HG03521 (cell line): ENCODE results near the gene XPR1.
"Not testable (repeated sequence)": the region's sequence is repeated elsewhere in the genome, so short reads cannot be mapped to it uniquely, and the experiment has no call there.

Experiments used
- ATAC-seq: cut with Tn5 transposase; IDR thresholded peaks from one replicate; pipeline ENCODE4 v1.9.1; 2021; ENCODE audit warnings: mild to moderate bottlenecking, moderate library complexity; ENCODE audit not compliant: unreplicated experiment

XPR1 gene

DNA sequence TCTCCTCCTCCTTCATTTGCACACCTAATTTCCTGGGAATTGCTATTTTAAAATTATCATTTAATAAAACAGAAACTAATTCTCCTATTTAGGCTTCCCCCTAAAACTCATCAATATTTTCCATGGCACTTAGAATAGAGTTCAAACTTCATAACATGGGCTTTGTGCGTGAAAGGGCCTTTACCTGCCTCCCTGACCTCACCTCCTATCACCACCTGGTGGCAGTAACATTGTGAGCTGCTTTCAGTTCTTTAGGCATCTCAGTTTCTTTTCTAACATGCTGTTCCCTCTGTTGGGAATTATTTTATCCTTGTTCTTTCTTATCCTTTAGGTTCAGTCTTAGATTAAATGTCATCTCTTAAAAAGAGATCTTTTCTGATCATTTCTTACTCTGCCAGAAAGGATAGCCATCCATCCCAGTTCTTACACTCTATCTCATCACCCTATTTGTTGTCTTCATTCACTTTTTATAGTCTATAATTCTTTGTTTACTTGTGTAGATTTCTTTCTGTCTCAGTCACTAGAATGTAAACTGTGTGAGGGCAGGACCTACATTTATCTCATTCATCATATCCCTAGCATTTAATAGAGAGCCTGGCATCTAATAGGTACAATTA lies 147.1 kb downstream of the XPR1 start:
- ATAC-seq, result no peak

- no peak for ATAC-seq
Measured at GRCh38 chr1:180779584-180779983, 147.8 kb downstream of the XPR1 start.

- no peak for ATAC-seq
Measured at GRCh38 chr1:180781718-180782117, 149.9 kb downstream of the XPR1 start.

- no peak for ATAC-seq
Measured at GRCh38 chr1:180785291-180785690, 153.5 kb downstream of the XPR1 start.

- no peak for ATAC-seq
Measured at GRCh38 chr1:180785887-180786286, 154.1 kb downstream of the XPR1 start.

GRCh38 chr1:180786624-180787023 lies 154.8 kb downstream of the XPR1 start:
- ATAC-seq, result no peak

DNA sequence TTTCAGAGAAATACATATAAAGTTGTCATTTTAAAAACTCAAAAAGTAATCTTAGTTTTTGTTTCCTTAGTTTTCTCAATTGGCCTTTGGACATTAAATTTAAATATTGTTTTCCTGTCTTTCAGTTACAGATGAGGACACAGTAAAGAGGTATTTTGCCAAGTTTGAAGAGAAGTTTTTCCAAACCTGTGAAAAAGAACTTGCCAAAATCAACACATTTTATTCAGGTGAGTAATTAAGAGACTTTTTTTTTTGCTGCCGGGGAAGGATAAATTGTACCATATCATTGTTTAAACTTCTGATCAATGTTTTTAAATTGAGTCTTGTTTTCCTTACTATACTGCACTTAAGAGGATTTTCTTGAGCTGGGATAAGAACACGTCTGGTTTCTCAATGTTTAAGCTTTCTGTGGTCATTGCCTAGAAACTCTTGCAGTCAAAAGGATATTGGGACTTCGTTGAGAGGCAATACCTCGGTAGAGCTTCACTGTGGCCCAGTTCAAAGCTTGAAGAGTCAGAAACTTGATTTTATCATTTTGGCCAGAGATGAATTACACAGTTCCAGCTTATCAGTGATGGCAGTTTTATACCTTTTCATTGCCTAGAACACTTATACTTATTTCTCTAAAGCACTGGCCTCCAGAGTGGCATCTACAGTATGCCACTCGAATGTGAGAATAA lies 155.9 kb downstream of the XPR1 start:
- ATAC-seq, result no peak

DNA sequence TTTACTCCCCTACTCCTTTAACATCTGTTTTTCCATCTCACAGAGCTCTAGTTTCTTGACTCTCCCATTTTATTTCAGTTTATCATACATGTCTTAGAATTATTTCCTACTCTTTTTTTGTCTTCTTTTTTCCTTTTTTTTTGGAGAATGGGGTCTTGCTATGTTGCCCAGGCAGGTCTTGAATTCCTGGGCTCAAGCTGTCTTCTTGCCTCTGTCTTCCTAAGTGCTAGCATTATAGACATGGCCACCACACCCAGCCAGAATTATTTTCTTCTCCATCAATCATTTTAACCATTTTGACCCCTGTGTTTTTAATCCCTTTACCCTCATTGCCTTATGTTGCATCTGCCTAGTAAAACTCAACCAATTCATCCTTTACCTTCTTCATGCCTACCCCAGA lies 157.6 kb downstream of the XPR1 start:
- ATAC-seq, result no peak

DNA sequence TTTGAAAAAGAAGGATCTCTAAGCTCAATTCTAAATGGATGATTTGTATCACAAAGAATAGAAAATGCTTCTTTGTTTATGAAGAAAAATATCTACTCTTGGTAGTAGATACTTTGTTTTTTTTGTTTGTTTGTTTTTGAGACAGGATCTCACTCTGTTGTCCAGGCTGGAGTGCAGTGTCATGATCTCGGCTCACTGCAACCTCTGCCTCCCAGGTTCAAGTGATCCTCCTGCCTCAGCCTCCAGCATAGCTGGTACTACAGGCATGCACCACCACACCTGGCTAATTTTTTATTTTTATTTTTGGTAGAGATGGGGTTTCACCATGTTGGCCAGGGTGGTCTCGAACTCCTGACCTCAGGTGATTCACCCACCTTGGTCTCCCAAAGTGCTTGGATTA lies 159.3 kb downstream of the XPR1 start:
- not testable (repeated sequence) for ATAC-seq

GRCh38 chr1:180791806-180792205 lies 160.0 kb downstream of the XPR1 start:
- ATAC-seq, result no peak

DNA sequence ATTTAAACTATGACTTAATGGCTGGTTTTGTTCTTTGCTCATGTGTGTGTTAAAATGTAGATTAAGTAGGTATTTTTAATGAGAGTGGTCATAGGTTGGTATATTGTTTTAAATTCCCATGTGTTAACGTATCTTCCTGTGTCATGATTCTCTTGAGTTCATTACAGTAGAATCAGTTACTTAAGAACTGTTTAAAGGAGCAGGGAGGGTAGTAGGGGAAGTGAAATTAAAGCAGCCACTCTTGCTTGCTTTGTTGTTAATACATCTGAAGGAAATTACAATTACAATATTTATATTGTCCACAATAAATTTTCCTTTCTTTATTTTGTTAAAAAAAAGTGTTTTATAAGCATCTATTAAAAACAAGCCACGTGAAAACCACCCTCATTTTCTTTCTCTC lies 161.6 kb downstream of the XPR1 start:
- no peak for ATAC-seq

- no peak for ATAC-seq
Measured at GRCh38 chr1:180796897-180797640, 165.2 kb downstream of the XPR1 start.

- no peak for ATAC-seq
Measured at GRCh38 chr1:180800945-180801344, 169.1 kb downstream of the XPR1 start.

DNA sequence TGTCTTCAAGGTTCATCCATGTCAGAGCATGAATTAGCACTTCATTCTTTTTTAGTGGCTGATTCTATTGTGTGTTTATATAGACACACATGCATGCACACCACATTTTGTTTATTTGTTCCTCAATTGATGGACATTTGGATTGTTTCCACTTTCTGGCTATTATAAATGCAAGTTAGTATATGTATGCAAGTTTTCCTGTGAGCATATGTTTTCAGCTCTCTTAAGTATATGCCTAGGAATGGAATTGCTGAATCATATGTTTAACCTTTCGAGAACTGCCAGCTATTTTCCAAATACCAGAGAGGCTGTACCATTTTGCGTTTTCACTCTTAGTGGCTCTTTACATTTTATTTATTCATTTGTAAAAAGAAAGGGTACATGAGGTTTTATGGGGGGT lies 171.0 kb downstream of the XPR1 start:
- no peak for ATAC-seq

- ATAC-seq, result no peak
Measured at GRCh38 chr1:180805316-180805715, 173.5 kb downstream of the XPR1 start.

DNA sequence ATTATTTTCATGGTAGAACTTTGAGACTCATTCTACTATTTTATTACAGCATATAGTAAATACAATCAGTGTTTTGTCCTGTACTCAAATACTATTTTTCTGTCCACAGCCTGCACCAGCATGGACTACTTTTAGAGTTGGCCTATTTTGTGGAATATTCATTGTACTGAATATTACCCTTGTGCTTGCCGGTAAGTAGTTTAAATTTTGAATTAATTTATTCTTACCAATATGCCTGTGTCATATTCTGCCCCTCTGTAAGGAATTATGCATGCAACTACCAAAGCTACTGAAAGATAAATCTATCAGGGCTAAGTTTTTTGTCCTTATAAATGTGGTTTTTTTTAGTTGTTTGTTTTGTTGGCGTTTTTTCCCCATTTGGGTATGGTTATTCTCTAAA lies 179.5 kb downstream of the XPR1 start:
- no peak for ATAC-seq

- no peak for ATAC-seq
Measured at GRCh38 chr1:180811886-180812285, 180.1 kb downstream of the XPR1 start.

DNA sequence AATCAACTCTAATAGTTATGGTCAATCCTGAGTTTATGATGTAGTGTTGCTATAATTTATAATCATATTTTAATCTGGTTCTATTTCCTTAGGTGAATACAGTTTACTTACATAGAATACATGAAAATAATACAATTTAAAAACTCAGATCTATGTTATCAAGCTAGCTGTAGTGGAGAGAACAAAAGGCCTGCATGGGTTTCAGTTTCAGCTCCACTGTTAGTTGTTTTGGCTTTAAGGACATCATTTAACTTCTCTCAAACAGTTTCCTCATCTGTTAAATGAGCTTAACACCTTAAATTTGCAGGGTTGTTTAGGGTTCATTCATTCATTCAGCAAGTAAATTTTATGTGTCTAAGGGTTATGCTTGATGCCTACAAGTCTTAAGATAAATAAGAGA lies 182.4 kb downstream of the XPR1 start:
- no peak for ATAC-seq

GRCh38 chr1:180815188-180815587 lies 183.4 kb downstream of the XPR1 start:
- ATAC-seq, result no peak

DNA sequence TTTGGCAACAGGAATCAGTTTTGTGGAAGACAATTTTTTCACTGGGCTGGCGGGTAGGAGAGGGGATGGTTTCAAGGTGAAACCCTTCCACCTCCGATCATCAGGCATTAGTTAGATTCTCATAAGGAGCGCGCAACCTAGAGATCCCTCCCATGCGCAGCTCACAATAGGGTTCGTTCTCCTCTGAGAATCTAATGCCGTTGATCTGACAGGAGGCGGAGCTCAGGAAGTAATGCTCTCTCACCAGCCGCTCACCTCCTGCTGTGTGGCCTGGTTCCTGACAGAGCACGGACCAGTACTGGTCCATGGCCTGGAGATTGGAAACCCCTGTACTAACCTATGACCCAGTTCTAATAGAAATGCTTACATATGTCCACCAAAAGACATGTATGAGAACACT lies 184.3 kb downstream of the XPR1 start:
- no peak for ATAC-seq

DNA sequence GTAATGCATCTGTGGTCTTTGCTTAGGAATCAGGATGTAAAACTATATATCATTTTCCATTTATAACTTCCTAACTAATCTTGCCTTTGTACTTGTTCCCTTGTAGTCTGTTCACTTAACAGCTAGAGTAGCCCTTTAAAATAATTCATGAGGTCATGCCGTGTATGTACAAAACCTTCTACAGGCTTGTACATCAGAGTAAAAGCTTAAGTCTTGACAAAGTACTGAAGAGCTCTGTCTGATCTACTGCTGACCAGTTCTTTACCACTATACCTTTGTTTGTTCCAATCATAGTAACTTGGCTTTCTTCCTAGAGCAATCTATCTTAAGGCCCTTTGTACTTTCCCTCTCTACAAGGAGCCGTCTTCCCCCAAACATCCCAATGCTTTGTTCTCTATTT lies 190.1 kb downstream of the XPR1 start:
- ATAC-seq, result no peak

GRCh38 chr1:180831507-180831906 lies 199.7 kb downstream of the XPR1 start:
- ATAC-seq, result not testable (repeated sequence)
